ENCODE measurements around the gene RTL5.

- TF ChIP-seq, protein P1, sequence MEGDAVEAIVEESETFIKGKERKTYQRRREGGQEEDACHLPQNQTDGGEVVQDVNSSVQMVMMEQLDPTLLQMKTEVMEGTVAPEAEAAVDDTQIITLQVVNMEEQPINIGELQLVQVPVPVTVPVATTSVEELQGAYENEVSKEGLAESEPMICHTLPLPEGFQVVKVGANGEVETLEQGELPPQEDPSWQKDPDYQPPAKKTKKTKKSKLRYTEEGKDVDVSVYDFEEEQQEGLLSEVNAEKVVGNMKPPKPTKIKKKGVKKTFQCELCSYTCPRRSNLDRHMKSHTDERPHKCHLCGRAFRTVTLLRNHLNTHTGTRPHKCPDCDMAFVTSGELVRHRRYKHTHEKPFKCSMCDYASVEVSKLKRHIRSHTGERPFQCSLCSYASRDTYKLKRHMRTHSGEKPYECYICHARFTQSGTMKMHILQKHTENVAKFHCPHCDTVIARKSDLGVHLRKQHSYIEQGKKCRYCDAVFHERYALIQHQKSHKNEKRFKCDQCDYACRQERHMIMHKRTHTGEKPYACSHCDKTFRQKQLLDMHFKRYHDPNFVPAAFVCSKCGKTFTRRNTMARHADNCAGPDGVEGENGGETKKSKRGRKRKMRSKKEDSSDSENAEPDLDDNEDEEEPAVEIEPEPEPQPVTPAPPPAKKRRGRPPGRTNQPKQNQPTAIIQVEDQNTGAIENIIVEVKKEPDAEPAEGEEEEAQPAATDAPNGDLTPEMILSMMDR (conservative IDR thresholded peaks at IDR 0.05; ENCODE audit: low read length) = no peak
- TF ChIP-seq EZH2phosphoT487 (IDR thresholded peaks at IDR 0.05; ENCODE audit: borderline replicate concordance, low read depth, low read length) = no peak
These were observed 29.0 kb downstream of the RTL5 start for GRCh38 chrX:72102760-72103159.
